ENCODE measurements around the gene ADAMTS14. TPM values are rescaled to one million over a fixed set of nuclear protein-coding genes. Genes with fewer than 3 reads are reported as not detected.
"Not testable (repeated sequence)": the region's sequence is repeated elsewhere in the genome, so short reads cannot be mapped to it uniquely, and the experiment has no call there.

Gene ADAMTS14
- total RNA-seq, 1 donor from 2014 or later: 1.1 TPM

DNA sequence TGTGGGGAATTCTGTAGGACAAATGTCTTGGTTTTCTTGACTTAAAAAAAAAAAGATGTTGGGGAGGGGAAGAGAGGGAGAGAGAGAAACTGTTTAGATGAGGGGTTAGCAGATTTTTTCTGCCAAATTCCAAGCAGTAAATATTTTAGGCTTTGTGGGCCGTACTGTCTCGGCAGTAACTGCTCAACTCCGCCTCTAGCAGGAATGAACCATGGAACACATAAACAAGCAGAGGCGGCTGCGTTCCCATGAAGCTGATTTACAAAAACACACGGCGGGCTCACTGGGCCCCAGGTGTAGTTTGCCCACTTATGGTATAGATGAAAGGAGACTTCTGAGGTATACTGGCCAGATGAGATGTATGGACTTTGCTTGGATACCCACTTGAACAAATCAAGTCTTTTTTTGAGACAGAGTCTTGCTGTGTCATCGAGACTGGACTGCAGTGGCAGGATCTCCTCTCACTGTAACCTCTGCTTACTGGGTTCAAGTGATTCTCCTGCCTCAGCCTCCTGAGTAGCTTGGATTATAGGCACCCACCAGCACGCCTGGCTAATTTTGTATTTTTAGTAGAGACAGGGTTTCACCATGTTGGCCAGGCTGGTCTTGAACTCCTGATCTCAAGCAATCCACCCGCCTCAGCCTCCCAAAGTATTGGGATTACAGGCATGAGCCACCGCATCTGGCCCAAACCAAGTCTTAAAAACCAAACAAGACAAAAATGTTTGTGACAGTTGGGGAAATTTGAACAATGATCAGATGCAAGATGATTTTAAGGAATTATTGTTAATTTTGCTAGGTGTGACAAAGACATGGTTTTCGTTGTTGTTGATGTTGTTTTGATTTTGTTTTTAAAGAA lies 9.7 kb upstream of the ADAMTS14 start:
- TF ChIP-seq, protein P1, sequence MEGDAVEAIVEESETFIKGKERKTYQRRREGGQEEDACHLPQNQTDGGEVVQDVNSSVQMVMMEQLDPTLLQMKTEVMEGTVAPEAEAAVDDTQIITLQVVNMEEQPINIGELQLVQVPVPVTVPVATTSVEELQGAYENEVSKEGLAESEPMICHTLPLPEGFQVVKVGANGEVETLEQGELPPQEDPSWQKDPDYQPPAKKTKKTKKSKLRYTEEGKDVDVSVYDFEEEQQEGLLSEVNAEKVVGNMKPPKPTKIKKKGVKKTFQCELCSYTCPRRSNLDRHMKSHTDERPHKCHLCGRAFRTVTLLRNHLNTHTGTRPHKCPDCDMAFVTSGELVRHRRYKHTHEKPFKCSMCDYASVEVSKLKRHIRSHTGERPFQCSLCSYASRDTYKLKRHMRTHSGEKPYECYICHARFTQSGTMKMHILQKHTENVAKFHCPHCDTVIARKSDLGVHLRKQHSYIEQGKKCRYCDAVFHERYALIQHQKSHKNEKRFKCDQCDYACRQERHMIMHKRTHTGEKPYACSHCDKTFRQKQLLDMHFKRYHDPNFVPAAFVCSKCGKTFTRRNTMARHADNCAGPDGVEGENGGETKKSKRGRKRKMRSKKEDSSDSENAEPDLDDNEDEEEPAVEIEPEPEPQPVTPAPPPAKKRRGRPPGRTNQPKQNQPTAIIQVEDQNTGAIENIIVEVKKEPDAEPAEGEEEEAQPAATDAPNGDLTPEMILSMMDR (IDR thresholded peaks at IDR 0.05; ENCODE audit: unreplicated experiment): no peak
- peaks cover 6% of the 10 kb centered on the region for H3K4me1 Mint-ChIP-seq (ENCODE audit: unreplicated experiment)
- peaks cover 7% of the 10 kb centered on the region for H3K9me3 Mint-ChIP-seq (ENCODE audit: unreplicated experiment)
- H3K36me3 Mint-ChIP-seq (ENCODE audit: low read depth, unreplicated experiment): no peaks in the 10 kb centered on the region
- H3K27me3 Mint-ChIP-seq (ENCODE audit: unreplicated experiment): no peaks in the 10 kb centered on the region
- H3K27ac Mint-ChIP-seq (ENCODE audit: unreplicated experiment): no peak overlapping the region
- DNase-seq (ENCODE audit: low spot score): no peak
- H3K4me3 Mint-ChIP-seq (ENCODE audit: unreplicated experiment): no peak overlapping the region

DNA sequence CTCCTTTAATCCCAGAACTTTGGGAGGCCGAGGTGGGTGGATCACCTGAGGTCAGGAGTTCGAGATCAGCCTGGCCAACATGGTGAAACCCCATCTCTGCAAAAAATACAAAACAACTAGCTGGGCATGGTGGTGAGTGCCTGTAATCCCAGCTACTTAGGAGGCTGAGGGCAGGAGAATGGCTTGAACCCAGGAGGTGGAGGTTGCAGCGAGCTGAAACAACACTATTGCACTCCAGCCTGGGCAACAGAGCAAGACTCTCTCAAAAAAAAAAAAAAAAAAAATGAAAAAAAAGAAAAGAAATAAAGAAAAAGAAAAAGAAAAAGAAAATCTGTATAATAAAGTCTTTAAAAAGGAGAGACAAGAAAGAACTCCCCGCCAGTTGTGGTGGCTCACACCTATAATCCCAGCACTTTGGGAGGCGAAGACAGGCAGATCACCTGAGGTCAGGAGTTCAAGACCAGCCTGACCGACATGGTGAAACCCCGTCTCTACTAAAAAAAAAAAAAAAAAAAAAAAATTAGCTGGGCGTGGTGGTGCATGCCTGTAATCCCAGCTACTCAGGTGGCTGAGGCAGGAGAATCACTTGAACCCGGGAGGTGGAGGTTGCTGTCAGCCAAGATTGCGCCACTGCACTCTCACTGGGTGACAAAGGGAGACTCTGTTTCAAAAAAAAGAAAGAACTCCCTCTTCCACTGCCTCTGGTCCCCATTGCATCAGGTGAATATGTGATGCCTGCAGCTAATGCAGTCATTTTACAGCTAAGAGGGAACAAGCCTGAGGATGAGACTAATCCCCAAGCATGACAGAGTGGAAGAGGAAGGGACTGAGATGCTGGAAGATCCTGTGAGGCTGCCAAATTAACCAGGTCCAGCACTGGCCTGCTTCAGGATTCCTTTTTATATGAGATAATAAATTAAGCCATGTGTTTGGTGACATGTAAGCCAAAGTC lies 8.6 kb upstream of the ADAMTS14 start:
- not testable (repeated sequence) for H3K9me3 Mint-ChIP-seq (ENCODE audit: unreplicated experiment); H3K4me3 Mint-ChIP-seq (ENCODE audit: unreplicated experiment); DNase-seq (ENCODE audit: low spot score); H3K27me3 Mint-ChIP-seq (ENCODE audit: unreplicated experiment); H3K4me1 Mint-ChIP-seq (ENCODE audit: unreplicated experiment); H3K36me3 Mint-ChIP-seq (ENCODE audit: low read depth, unreplicated experiment)
- H3K27ac Mint-ChIP-seq (ENCODE audit: unreplicated experiment): peak overlapping the region; percentile 38

DNA sequence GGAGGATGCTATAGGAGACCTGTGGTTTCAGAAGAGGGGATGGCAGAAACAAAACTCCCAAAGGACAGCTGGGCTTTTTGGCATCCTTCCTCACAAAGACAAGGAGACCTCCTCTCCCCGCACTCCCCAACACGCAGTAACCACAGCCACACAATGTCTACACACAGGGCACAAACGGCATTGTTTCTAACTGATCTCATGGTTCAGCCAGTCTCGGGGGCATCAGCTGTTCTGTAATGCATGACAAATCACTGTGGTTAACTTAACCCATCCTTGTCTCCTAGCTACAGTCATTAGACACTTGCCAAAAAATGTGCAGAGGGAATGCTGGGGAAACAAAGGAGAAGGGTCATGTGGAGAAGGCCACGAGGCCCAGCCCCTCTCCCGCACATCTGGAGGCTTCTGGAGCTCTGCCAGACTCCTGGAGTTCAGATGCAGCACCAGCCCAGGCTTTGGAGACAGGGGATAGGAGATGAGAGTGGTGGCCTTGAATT lies 7.6 kb upstream of the ADAMTS14 start:
- no peak for DNase-seq (ENCODE audit: low spot score)
- H3K27ac Mint-ChIP-seq (ENCODE audit: unreplicated experiment): peak overlapping the region; percentile 17
- peaks cover 6% of the 10 kb centered on the region for H3K4me1 Mint-ChIP-seq (ENCODE audit: unreplicated experiment)

DNA sequence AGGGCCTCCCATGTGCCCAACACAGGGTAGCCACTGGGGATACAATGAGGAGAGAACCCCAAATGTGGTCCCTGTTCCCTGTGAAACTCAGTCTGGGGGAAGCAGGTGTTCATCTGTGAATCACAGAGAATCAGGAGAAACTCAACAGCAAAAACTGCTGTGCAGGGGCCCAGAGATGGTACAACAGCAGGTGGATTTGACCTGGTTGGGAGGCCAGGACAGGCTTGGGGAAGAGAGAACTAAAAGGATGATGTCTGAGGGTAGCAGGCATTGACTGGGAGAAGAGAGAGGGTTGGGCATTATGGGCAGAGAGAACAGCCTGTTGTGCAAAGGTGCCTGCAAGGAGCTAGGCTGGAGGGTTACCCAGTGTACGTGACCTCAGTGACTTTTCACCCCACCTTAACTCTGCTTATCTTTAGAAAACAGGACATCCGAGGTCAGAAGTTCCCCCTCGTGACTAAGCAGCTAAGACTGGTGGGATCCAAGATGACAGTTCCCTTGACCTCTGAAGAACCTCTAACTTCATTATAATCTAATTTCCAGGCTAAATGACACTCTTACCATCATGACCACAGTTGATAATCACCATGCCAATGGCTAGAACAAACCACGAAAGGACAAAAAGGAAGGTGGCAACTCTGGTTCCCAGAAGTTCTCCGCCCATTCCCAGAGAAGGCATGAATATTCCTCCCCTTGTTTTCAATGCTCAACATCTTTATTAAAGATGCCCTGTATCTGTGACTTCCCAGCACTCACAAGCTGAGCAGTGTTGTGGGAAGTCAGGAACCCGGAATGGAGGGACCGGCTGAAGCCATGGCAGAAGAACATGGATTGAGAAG lies 5.1 kb upstream of the ADAMTS14 start:
- H3K27me3 Mint-ChIP-seq (ENCODE audit: unreplicated experiment): peaks cover 7% of the 10 kb centered on the region
- no peak overlapping the region for H3K4me3 Mint-ChIP-seq (ENCODE audit: unreplicated experiment)
- TF ChIP-seq, protein P1 (IDR thresholded peaks at IDR 0.05; ENCODE audit: unreplicated experiment): no peak
- H3K27ac Mint-ChIP-seq (ENCODE audit: unreplicated experiment): no peak overlapping the region
- H3K4me1 Mint-ChIP-seq (ENCODE audit: unreplicated experiment): peaks cover 9% of the 10 kb centered on the region
- no peak for DNase-seq (ENCODE audit: low spot score)
- H3K9me3 Mint-ChIP-seq (ENCODE audit: unreplicated experiment): peaks cover 7% of the 10 kb centered on the region
- H3K36me3 Mint-ChIP-seq (ENCODE audit: low read depth, unreplicated experiment): peaks cover 4% of the 10 kb centered on the region

More for the DNA sequence above, 7.6 kb upstream of the ADAMTS14 start:
- TF ChIP-seq, protein P1 (IDR thresholded peaks at IDR 0.05; ENCODE audit: unreplicated experiment): no peak
- Mint-ChIP-seq H3K9me3 (ENCODE audit: unreplicated experiment) (peaks cover 7% of the 10 kb centered on the region), H3K27me3 (ENCODE audit: unreplicated experiment) (peaks cover 3% of the 10 kb centered on the region), H3K36me3 (ENCODE audit: low read depth, unreplicated experiment) (peaks cover 4% of the 10 kb centered on the region), H3K4me3 (ENCODE audit: unreplicated experiment) (no peak overlapping the region)

DNA sequence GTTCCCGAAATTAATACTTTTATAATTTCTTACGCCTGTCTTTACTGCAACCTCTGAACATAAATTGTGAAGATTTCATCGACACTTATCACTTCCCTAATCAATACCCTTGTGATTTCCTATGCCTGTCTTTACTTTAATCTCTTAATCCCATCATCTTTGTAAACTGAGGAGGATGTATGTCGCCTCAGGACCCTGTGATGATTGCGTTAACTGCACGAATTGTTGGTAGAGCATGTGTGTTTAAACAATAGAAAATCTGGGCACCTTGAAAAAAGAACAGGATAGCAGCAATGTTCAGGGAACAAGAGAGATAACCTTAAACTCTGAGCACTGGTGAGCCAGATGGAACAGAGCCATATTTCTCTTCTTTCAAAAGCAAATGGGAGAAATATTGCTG lies 4.5 kb upstream of the ADAMTS14 start:
- H3K36me3 Mint-ChIP-seq (ENCODE audit: low read depth, unreplicated experiment); H3K4me1 Mint-ChIP-seq (ENCODE audit: unreplicated experiment); H3K27ac Mint-ChIP-seq (ENCODE audit: unreplicated experiment); H3K4me3 Mint-ChIP-seq (ENCODE audit: unreplicated experiment); DNase-seq (ENCODE audit: low spot score); H3K27me3 Mint-ChIP-seq (ENCODE audit: unreplicated experiment); H3K9me3 Mint-ChIP-seq (ENCODE audit: unreplicated experiment): not testable (repeated sequence)
